ENCODE results near the gene DUSP10.
A peak's percentile ranks its signal among the peaks of the same experiment; 100 is the strongest.

The DUSP10 gene

GRCh38 chr1:221741703-221742554, at the start of gene DUSP10:
Gene DUSP10 (minus strand): TSS chr1:221742089. CDS start chr1:221739744, 2,345 bp downstream.
- DNase-seq (ENCODE audit: low read depth): peak; percentile 97

- DNase-seq (ENCODE audit: low read depth): no peak
Observed at GRCh38 chr1:221788466-221788865, 46.6 kb upstream of the DUSP10 start.

- no peak for DNase-seq (ENCODE audit: low read depth)
Observed at GRCh38 chr1:221786647-221787046, 44.8 kb upstream of the DUSP10 start.

GRCh38 chr1:221783936-221784335, 42.0 kb upstream of the DUSP10 start:
- no peak for DNase-seq (ENCODE audit: low read depth)

- DNase-seq (ENCODE audit: low read depth): no peak
Observed at GRCh38 chr1:221783437-221783836, 41.5 kb upstream of the DUSP10 start.

GRCh38 chr1:221782970-221783369, 41.1 kb upstream of the DUSP10 start:
- no peak for DNase-seq (ENCODE audit: low read depth)

GRCh38 chr1:221782477-221782876, 40.6 kb upstream of the DUSP10 start:
- no peak for DNase-seq (ENCODE audit: low read depth)

- DNase-seq (ENCODE audit: low read depth): no peak
Observed at GRCh38 chr1:221781102-221781755, 39.3 kb upstream of the DUSP10 start.

- no peak for DNase-seq (ENCODE audit: low read depth)
Observed at GRCh38 chr1:221780175-221780574, 38.3 kb upstream of the DUSP10 start.

- no peak for DNase-seq (ENCODE audit: low read depth)
Observed at GRCh38 chr1:221779771-221780170, 37.9 kb upstream of the DUSP10 start.

GRCh38 chr1:221778535-221779142, 36.8 kb upstream of the DUSP10 start:
- no peak for DNase-seq (ENCODE audit: low read depth)

- no peak for DNase-seq (ENCODE audit: low read depth)
Observed at GRCh38 chr1:221778125-221778524, 36.2 kb upstream of the DUSP10 start.

GRCh38 chr1:221777431-221778072, 35.7 kb upstream of the DUSP10 start:
- DNase-seq (ENCODE audit: low read depth): peak; percentile 28

GRCh38 chr1:221776495-221777301, 34.8 kb upstream of the DUSP10 start:
- no peak for DNase-seq (ENCODE audit: low read depth)

- DNase-seq (ENCODE audit: low read depth): no peak
Observed at GRCh38 chr1:221775206-221775605, 33.3 kb upstream of the DUSP10 start.

GRCh38 chr1:221774054-221774842, 32.4 kb upstream of the DUSP10 start:
- no peak for DNase-seq (ENCODE audit: low read depth)

- no peak for DNase-seq (ENCODE audit: low read depth)
Observed at GRCh38 chr1:221773383-221773782, 31.5 kb upstream of the DUSP10 start.

GRCh38 chr1:221772117-221772516, 30.2 kb upstream of the DUSP10 start:
- no peak for DNase-seq (ENCODE audit: low read depth)

- DNase-seq (ENCODE audit: low read depth): no peak
Observed at GRCh38 chr1:221768444-221769066, 26.7 kb upstream of the DUSP10 start.

GRCh38 chr1:221766210-221766609, 24.3 kb upstream of the DUSP10 start:
- DNase-seq (ENCODE audit: low read depth): no peak
